Measurements from ENCODE around the gene ZNF764.

- no peak for TF ChIP-seq POLR2AphosphoS5 (IDR thresholded peaks at IDR 0.05)
- no peak for TF ChIP-seq CTCF (IDR thresholded peaks at IDR 0.05)
- no peak for TF ChIP-seq EP300 (IDR thresholded peaks at IDR 0.05)
- no peak for TF ChIP-seq POLR2A (IDR thresholded peaks at IDR 0.05)
Measured at GRCh38 chr16:30602616-30603277, 44.6 kb upstream of the ZNF764 start.
